ENCODE data around the gene SPHK1.

DNA sequence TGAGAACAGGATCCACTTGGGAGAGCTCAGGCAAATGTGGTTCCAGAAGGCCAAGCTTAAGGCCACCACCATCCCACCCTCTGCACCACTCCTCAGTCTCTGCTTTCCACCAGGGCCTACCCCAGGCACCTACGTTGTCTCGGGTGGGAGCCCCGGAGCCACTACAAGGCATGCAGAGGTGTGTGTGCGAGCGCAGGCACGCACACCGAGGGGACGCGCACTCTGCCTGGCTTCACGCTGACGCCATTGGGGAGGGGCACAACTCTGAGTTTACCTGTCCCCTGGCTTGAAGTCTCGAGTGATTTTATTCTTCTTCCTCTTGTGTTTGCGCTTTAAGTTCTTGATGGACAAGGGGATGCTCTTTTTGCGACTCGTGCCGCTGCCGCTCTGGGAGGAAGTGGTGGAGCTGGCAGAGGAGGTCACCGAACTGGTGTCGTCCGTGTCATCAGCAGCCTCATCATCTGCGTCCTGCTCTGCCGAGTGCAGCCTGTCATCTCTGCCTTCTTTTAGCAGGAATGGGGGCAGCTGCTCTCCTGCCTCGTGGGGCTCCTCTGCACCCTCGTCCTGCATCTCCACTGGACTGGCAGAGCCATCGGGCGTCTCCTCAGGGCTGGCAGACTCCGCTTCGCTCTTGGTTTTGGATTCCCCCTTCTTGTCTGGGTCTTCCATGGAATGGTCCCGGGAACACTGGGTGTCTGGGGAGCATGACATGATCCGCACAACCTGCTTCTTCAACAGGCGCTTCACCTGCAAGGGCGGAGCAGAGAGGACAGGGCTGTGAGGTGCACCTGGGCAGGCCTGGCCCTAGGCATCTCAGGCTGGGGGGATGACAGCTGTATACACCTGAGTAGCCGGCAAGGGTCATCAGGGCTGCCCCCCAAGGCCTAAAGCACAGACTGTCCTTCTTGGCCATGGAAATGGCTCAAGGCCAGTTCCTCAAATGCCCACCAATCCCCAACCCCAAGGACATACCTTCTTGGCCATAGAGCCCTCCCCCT is 15.1 kb downstream of the SPHK1 start:
- TF ChIP-seq CTCF (IDR thresholded peaks at IDR 0.05) (no peak), POLR2A (IDR thresholded peaks at IDR 0.05) (no peak)

Measured in body of pancreas (tissue), 4 donors.